HG02610 (cell line): ENCODE measurements around the gene BMP7.

Experiments used
- ATAC-seq: cut with Tn5 transposase; IDR thresholded peaks from one replicate; pipeline ENCODE4 v1.9.1; 2021; ENCODE audit warnings: mild to moderate bottlenecking, moderate library complexity; ENCODE audit not compliant: unreplicated experiment

BMP7 gene

GRCh38 chr20:57234556-57235251, 31.7 kb downstream of the BMP7 start:
- no peak for ATAC-seq

DNA sequence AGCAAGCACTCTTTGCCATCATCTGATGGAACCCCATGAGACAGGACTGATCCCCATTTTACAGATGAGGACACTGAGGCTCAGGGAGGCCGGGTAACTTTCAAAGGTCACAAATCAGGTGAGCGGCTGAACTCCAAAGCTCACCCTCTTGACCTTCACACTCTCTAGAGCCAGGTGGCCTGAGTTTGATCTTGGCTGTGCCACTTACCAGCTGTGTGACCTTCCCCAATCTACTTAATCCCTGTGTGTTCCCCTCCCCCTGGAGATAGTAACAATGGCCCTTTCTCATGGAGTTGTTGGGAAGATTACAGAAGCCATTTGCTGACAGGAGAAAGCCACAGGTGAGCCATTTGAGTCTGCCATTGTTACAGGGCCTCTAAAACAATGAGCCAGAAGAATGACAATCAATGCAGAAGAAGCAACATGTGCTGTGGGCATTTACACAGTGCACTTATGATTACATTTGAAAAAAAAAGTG, 34.5 kb downstream of the BMP7 start:
- no peak for ATAC-seq

- no peak for ATAC-seq
Measured at GRCh38 chr20:57231161-57231560, 35.3 kb downstream of the BMP7 start.

GRCh38 chr20:57230247-57230646, 36.2 kb downstream of the BMP7 start:
- ATAC-seq, result no peak

DNA sequence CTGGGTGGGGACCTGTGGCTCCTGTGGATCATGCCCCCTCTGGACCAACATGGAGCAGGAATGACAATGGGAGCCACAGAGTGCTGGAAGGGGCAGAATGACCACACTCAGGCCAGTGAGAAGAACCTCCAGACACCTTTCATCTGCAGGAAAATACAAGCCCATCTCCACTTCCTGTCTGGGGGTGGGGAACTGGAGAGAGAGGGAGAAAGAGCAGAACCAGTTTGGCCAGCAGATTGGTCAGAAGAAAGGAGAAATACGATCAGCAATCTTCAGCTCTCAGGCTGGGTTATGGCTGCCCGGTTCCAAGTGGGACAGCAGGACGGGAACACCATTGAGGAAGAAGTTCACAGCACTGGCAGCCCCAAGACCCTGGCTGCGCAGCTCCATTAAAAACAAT, 37.0 kb downstream of the BMP7 start:
- ATAC-seq, result no peak

DNA sequence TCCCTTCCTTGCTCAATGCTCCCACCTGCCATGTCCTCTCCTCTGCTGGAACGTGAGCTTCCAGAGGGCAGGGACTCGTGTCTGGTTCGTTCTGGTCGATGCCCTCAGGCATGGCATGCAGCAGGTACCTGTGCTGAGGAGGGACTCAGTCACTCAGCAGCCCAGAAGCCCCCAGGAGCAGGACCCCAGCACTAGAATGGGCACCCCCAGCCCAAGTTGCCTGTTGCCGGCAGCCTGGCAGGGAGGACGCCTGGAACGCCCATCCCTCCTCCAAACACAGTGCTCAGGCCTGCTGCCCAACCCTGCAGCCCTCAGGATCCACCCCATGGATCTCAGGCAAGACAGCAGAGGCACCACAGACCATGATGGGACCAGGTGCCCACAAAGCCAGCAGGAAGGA, 40.6 kb downstream of the BMP7 start:
- no peak for ATAC-seq

GRCh38 chr20:57225197-57225733, 41.2 kb downstream of the BMP7 start:
- no peak for ATAC-seq

DNA sequence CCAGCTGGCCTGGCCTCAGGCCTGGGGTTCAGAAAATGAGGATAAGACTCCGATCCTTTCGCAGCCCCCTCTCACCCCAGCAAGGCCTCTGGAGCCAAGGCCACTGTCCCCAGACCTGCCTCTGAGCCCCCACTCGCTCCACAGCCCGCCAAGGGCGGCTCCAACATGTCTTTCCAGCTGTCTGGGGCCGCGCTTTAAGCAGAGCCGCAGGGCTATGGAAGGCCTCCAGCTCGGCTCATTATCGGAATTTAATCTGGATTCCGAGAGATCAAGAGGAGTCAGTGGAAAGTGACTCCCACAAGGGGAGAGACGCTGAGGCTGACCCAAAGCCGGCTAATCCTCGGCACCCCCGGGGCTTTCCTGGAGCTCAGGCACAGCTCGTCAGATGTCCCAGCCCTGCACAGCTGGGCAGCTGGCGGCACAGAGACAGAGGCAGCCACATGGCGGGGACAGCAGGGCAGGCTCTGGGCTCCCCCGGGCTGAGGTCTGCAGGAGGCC, 41.8 kb downstream of the BMP7 start:
- no peak for ATAC-seq

- no peak for ATAC-seq
Measured at GRCh38 chr20:57223648-57224489, 42.6 kb downstream of the BMP7 start.

DNA sequence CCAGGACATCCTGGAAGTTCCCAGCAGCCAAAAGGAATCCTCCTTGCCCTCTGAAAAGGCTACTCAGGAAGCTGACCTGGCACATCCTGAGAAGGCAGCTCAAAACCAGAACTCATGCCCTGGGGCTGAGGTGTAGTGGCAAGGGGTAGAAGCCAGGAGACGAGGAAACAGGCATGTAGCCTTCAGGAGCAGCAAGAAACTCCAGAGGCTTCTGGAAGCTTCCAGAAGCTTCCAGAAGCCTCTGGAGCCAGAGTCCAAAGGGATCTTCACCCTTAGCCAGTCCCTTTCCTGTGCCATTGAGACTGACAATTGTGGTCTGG, 43.9 kb downstream of the BMP7 start:
- no peak for ATAC-seq

DNA sequence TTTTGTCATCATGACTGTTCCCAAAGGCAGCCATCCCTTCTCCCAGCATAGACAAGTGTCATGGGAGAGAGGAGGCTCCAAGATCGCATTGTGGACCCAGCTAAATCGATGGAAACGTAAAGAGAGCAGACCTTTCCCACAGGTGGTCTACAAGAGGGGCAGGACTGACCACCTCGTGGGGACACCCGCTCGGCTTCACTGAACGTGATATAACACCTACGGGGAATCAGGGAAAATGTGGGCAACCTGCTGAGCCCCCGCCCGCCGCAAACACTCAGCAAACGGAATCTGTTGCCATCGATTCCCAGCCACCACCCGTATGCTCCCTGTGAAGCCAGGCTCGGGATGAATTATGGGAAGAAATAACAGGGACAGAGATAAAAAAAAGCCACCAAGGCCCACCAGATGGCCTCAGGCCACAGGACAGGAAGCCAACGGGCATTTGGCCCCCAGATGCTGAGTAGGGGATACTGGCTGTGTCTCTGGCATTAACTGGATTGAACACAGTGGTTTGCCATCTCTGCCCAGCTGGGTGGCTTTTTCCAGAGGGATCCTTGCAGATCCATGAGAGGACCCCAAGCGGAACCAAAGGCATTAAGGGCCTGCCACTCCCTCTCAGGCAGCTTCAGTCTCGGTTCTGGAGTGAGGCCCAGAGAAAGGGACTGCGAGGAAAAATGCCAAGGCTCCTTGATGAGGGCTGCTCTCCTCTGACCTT, 44.4 kb downstream of the BMP7 start:
- no peak for ATAC-seq

DNA sequence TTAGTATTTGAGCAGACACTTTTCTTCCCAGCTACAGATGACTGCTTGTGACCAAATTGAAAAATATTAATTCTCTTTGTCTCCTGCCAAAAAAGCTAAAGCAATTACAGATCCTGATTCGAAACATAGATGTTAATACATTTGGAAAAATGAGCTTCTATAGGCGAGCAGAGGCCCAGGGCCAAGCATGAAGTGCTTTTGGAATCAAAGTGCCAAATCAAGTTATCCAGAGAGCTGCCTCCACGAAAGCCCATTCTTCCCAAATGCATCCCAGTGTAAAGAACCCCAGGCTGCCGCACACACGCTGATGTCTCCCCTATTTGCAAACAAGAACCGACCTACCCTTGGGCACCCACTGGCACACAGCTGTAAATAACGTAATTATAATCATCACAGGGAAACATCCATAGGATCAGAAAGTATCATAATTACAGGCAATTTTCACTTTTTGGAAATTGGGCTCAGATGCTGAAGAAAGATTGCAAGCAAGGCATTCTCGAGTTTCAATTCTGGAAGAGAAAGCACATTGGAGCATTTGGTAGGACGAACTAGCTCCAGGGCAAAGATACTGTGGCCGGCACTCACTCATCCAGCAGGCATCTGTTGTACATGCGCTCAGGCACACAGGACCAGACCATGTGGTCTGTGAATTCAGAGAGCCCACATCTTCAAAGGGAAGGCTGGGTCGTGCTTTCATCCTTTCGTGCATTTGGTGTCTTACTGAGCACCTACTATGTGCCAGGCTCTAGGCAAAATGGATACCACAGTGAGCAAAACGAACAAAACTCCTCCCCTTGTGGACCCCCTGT, 45.9 kb downstream of the BMP7 start:
- no peak for ATAC-seq

DNA sequence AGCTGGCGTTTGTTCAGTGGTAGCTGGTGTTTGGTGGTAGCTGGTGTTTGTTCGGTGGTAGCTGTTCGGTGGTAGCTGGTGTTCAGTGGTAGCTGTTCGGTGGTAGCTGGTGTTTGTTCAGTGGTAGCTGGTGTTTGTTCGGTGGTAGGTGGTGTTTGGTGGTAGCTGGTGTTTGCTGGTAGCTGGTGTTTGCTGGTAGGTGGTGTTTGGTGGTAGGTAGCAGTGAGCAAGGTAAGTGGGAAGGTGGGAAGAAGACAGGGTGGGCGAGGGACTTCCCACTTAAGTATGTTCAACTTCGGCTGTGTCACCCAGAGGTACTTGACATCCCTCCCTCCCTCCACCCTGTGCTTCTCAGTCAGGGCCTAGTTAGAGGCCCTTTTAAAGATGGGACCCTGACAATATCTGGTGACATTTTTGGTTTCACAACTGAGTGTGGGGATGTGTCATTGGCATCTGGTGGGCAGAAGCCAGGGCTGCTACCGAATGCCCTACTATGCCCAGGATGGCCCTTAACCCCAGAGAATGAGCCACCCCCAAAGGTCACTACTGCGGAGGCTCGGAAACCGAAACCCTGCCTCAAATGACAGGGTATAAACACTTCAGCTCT, 47.3 kb downstream of the BMP7 start:
- no peak for ATAC-seq

DNA sequence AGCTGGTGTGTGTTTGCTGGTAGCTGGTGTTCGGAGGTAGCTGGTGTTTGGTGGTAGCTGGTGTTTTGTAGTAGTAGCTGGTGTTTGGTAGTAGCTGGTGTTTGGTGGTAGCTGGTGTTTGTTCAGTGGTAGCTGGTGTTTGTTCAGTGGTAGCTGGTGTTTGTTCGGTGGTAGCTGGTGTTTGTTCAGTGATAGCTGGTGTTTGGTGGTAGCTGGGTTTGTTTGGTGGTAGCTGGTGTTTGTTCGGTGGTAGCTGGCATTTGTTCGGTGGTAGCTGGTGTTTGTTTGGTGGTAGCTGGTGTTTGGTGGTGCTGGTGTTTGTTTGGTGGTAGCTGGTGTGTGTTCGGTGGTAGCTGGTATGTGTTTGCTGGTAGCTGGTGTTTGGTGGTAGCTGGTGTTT, 48.0 kb downstream of the BMP7 start:
- no peak for ATAC-seq

DNA sequence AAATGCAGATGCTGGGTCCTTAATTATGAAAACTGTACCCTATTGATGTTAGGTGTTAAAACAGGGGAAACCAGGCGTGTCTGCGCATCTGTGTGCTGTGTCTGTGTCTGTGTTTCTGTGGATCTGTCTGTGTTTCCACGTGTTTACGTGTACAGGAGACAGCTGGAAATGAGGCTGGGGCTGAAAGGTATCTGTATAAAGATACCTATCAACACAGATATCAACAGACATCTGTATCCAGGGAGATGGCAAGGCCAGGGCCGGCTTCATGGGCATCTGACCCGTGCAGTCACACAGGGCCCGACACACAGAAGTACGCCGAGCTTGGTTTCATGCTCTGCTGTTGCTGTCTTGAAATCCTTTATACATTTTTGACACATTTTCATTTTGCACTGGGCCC, 48.6 kb downstream of the BMP7 start:
- no peak for ATAC-seq

- ATAC-seq, result no peak
Measured at GRCh38 chr20:57216669-57217068, 49.8 kb downstream of the BMP7 start.

- ATAC-seq, result no peak
Measured at GRCh38 chr20:57215826-57216471, 50.5 kb downstream of the BMP7 start.

DNA sequence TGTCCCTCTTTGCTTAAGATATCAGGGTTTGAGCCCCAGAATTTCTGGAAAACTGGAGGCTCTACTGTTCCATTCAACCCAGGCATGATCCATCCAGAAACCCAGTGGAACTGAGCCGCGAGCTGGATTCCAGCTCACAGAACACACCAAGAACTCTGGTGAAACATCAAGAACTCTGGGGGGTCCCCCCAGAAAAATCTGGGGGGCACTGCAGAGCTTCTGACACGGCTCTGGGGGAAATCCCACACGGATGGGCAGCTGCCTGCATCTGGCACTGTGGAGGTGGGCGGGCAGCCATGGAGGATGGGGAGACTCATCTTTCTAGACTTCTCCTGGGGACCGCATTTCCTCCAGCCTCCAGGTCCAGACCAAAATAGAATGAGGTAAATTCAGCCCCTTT, 51.0 kb downstream of the BMP7 start:
- ATAC-seq, result no peak

DNA sequence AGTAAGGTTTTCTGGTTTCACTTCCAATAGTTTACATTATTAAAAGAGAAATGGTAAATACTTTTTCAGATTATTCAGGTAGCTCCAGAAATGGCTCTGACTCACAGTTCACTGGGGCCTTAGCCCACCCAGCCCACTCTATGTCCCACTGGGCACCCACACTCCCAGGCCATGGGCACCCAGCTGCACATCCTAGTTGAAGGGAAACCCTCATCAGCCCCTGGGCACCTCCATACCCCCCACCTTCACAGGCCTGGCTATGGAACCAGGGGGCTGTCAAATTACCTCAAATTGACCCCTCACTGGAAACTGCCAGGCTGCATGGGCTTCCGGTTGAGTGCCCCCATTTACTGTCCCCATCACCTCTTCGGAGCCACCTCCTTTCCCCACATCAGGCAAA, 51.5 kb downstream of the BMP7 start:
- no peak for ATAC-seq

DNA sequence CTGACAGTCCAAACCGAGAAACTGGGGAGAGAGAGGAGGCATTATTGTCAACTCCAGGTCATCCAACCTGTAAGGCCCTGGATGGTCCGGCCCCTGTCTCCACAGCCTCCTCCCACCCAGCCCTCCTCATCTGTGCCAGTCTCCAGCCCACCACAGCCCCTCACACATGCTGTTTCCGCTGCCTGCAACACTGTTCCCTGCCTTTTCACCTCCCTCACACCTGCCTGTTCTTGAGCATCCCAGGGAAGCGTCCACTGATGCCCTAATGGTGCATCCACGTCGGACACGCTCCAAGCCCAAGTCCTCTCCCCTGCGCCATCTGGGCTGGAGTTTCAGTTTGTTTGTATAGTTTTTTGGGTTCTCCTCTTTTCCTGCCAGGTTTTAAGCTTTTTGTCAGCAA, 52.0 kb downstream of the BMP7 start:
- no peak for ATAC-seq
